ENCODE measurements around the gene PCDHB14.
"Not testable (repeated sequence)": the region's sequence is repeated elsewhere in the genome, so short reads cannot be mapped to it uniquely, and the experiment has no call there.

The PCDHB14 gene

GRCh38 chr5:141223112-141223783 is at the start of gene PCDHB14:
PCDHB14 (plus strand) TSS chr5:141223343; CDS start chr5:141223506, 163 bp downstream.
- DNase-seq (ENCODE audit: low read depth in 2 of 2): no peak

DNA sequence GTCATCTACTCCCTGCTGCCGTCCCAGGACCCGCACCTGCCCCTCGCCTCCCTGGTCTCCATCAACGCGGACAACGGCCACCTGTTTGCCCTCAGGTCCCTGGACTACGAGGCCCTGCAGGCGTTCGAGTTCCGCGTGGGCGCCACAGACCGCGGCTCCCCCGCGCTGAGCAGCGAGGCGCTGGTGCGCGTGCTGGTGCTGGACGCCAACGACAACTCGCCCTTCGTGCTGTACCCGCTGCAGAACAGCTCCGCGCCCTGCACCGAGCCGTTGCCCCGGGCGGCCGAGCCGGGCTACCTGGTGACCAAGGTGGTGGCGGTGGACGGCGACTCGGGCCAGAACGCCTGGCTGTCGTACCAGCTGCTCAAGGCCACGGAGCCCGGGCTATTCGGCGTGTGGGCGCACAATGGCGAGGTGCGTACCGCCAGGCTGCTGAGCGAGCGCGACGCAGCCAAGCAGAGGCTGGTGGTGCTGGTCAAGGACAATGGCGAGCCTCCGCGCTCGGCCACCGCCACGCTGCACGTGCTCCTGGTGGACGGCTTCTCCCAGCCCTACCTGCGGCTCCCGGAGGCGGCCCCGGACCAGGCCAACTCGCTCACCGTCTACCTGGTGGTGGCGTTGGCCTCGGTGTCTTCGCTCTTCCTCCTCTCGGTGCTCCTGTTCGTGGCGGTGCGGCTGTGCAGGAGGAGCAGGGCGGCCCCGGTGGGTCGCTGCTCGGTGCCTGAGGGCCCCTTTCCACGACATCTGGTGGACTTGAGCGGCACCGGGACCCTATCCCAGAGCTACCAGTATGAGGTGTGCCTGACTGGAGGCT is 48.6 kb upstream of the PCDHB14 start:
- DNase-seq (ENCODE audit: low read depth in 2 of 2): not testable (repeated sequence)

DNA sequence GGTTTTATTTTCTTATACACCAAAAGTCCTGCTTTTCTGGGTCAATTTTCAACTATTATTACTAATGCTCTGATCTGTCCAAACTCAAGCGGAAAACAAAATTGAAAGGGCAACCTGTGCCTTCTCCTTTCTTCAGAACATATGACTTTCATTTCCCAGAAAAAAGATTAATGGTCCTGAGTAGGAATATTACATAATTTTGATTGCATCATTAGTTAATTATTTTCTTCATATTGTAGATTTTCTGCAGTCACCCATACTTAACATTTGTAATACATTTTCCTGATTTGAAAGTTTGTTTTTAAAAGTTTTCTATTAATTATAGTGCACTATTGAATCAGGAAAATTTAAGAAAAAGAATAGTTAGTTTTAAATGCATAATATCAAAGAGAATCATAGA is 47.2 kb upstream of the PCDHB14 start:
- no peak for DNase-seq (ENCODE audit: low read depth in 2 of 2)

DNA sequence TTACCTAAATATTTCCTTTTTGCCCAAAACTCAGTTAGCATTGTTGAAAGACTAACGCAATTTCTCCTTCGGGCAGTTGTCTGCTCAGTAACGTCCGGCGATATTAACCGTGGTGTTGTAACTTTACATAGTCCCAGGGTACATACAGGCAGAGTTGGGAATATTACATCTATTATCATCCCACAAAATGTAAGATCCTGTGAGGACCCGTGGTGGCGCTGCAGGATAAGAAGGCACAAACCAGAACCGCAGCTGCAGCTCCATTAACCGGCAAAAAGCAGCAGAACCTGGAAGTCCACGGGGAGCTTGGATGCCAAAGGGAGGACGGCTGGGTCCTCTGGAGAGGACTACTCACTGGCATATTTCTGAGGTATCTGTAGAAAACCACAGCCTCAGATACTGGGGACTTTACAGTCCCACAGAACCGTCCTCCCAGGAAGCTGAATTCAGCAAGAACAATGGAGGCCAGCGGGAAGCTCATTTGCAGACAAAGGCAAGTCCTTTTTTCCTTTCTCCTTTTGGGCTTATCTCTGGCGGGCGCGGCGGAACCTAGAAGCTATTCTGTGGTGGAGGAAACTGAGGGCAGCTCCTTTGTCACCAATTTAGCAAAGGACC is 45.5 kb upstream of the PCDHB14 start, which contains the start of gene PCDHB8:
Gene PCDHB8 (plus strand): TSS at position 214 of the 615 bp plus-strand sequence. CDS start 245 bp downstream, at position 459.
- DNase-seq (ENCODE audit: low read depth in 2 of 2): not testable (repeated sequence)

- not testable (repeated sequence) for DNase-seq (ENCODE audit: low read depth in 2 of 2)
Measured at GRCh38 chr5:141179371-141179770, 43.8 kb upstream of the PCDHB14 start.

DNA sequence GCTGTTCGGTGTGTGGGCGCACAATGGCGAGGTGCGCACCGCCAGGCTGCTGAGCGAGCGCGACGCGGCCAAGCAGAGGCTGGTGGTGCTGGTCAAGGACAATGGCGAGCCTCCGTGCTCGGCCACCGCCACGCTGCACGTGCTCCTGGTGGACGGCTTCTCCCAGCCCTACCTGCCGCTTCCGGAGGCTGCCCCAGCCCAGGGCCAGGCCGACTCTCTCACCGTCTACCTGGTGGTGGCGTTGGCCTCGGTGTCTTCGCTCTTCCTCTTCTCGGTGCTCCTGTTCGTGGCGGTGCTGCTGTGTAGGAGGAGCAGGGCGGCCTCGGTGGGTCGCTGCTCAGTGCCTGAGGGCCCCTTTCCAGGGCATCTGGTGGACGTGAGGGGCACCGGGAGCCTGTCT is 43.3 kb upstream of the PCDHB14 start:
- not testable (repeated sequence) for DNase-seq (ENCODE audit: low read depth in 2 of 2)

- DNase-seq (ENCODE audit: low read depth in 2 of 2): no peak
Measured at GRCh38 chr5:141180313-141180712, 42.8 kb upstream of the PCDHB14 start.

- no peak for DNase-seq (ENCODE audit: low read depth in 2 of 2)
Measured at GRCh38 chr5:141182248-141182647, 40.9 kb upstream of the PCDHB14 start, which contains the start of gene PCDHB16. PCDHB16 (plus strand) TSS chr5:141182387; CDS start chr5:141182560, 173 bp downstream.

DNA sequence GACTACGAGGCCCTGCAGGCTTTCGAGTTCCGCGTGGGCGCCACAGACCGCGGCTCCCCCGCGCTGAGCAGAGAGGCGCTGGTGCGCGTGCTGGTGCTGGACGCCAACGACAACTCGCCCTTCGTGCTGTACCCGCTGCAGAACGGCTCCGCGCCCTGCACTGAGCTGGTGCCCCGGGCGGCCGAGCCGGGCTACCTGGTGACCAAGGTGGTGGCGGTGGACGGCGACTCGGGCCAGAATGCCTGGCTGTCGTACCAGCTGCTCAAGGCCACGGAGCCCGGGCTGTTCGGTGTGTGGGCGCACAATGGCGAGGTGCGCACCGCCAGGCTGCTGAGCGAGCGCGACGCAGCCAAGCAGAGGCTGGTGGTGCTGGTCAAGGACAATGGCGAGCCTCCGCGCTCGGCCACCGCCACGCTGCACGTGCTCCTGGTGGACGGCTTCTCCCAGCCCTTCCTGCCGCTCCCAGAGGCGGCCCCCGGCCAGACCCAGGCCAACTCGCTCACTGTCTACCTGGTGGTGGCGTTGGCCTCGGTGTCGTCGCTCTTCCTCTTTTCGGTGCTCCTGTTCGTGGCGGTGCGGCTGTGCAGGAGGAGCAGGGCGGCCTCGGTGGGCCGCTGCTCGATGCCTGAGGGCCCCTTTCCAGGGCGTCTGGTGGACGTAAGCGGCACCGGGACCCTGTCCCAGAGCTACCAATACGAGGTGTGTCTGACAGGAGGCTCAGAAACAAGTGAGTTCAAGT is 38.9 kb upstream of the PCDHB14 start:
- not testable (repeated sequence) for DNase-seq (ENCODE audit: low read depth in 2 of 2)

- peak in 1 of 2 donors; percentile 9 for DNase-seq (ENCODE audit: low read depth in 2 of 2)
Measured at GRCh38 chr5:141186897-141187512, 36.1 kb upstream of the PCDHB14 start, which contains the start of gene PCDHB9. PCDHB9 (plus strand) TSS chr5:141187161; CDS start chr5:141187319, 158 bp downstream.

GRCh38 chr5:141188682-141189081 is 34.5 kb upstream of the PCDHB14 start:
- DNase-seq (ENCODE audit: low read depth in 2 of 2): not testable (repeated sequence)

GRCh38 chr5:141189131-141189530 is 34.0 kb upstream of the PCDHB14 start:
- DNase-seq (ENCODE audit: low read depth in 2 of 2): not testable (repeated sequence)

GRCh38 chr5:141192110-141192725 is 30.9 kb upstream of the PCDHB14 start, which contains the start of gene PCDHB10:
PCDHB10 (plus strand) TSS chr5:141192353; CDS start chr5:141192553, 200 bp downstream.
- DNase-seq (ENCODE audit: low read depth in 2 of 2): peak in 1 of 2 donors; percentile 18

DNA sequence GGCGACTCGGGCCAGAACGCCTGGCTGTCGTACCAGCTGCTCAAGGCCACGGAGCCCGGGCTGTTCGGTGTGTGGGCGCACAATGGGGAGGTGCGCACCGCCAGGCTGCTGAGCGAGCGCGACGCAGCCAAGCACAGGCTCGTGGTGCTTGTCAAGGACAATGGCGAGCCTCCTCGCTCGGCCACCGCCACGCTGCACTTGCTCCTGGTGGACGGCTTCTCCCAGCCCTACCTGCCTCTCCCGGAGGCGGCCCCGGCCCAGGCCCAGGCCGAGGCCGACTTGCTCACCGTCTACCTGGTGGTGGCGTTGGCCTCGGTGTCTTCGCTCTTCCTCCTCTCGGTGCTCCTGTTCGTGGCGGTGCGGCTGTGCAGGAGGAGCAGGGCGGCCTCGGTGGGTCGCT is 28.8 kb upstream of the PCDHB14 start:
- not testable (repeated sequence) for DNase-seq (ENCODE audit: low read depth in 2 of 2)

- no peak for DNase-seq (ENCODE audit: low read depth in 2 of 2)
Measured at GRCh38 chr5:141196363-141196762, 26.8 kb upstream of the PCDHB14 start.

- DNase-seq (ENCODE audit: low read depth in 2 of 2): no peak
Measured at GRCh38 chr5:141199359-141200235, 23.5 kb upstream of the PCDHB14 start, which contains the start of gene PCDHB11. PCDHB11 (plus strand) TSS chr5:141199627; CDS start chr5:141199775, 148 bp downstream.

DNA sequence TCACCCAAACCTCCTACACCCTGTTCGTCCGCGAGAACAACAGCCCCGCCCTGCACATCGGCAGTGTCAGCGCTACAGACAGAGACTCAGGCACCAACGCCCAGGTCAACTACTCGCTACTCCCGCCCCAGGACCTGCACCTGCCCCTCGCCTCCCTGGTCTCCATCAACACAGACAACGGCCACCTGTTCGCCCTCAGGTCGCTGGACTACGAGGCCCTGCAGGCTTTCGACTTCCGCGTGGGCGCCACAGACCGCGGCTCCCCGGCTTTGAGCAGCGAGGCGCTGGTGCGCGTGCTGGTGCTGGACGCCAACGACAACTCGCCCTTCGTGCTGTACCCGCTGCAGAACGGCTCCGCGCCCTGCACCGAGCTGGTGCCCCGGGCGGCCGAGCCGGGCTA is 22.0 kb upstream of the PCDHB14 start:
- not testable (repeated sequence) for DNase-seq (ENCODE audit: low read depth in 2 of 2)

DNA sequence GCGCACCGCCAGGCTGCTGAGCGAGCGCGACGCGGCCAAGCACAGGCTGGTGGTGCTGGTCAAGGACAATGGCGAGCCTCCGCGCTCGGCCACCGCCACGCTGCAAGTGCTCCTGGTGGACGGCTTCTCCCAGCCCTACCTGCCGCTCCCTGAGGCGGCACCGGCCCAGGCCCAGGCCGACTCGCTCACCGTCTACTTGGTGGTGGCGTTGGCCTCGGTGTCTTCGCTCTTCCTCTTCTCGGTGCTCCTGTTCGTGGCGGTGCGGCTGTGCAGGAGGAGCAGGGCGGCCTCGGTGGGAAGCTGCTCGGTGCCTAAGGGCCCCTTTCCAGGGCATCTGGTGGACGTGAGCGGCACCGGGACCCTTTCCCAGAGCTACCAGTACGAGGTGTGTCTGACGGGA is 21.5 kb upstream of the PCDHB14 start:
- DNase-seq (ENCODE audit: low read depth in 2 of 2): not testable (repeated sequence)

DNA sequence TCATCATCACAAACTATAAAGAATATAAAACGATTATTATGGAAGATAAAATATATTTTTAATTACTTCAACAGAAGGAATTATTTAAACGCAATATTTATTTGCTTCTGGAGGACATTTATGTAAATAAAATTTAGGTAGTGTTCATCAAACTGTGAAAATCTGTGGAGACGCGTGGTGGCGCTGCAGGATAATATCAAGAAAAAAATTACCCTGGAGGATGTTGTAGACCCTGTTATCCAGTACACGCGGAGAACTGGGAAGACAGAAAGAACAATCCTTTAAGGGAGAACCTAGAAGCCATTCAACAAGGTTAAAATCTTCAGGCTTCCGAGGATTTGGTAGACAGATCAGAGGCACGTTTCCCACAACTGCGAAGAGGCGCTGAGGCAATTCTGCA is 14.7 kb upstream of the PCDHB14 start, which contains the start of gene PCDHB12:
Gene PCDHB12 (plus strand): TSS at position 242 of the 400 bp plus-strand sequence. CDS start 189 bp downstream, outside the sequence.
- no peak for DNase-seq (ENCODE audit: low read depth in 2 of 2)

Measured in stimulated activated CD4-positive, alpha-beta T cell treated with anti-CD3 and anti-CD28 coated beads, Interleukin-4, amount 100 ng/mL, for 48 hours (primary cell).